HuH-7 (cell line): Measurements from ENCODE around the gene BRINP2.
"Not testable (repeated sequence)": the region's sequence is repeated elsewhere in the genome, so short reads cannot be mapped to it uniquely, and the experiment has no call there.

ENCODE experiments used
- DNase-seq: peaks from one replicate; pipeline ENCODE4 v3.0.0; 2011; ENCODE audit warnings: low spot score

Gene BRINP2

DNA sequence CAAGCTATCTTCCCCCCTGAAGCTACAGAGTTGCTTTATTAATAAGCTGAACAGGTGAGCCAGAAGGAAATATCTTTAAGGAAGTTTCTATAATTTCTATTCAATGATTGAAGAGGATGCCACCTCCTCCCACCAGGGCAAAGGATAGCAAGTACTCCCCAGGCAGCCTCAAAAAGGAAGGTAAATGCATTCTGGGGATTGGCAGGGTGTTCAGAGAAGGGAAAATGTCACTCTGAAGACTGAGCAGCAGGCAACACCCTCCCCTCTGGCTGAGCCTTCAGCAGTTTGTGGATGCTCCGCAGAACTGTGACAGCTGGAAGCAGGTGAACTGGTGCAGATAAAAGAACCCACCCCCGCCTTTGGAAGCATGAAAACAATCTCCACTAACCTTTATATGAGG lies 140.8 kb downstream of the BRINP2 start:
- no peak for DNase-seq

DNA sequence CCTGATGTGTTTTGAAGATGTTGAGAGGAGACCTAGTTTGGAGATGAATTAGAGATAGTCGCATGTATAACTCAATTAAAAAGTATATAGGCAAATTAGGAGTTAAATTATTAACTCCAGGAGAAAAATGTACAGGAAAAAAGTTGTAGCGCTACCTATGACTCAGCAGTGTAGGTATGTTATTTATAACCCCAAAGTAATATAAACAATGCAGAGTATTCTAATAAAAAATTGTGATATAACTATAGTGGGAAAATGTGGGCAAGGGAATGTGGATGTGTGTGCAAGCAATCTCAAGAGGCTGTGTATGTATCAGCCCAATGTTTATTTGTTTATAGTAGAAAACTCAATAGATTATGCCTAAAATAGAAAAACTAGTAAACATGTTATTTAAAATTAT lies 144.5 kb downstream of the BRINP2 start:
- DNase-seq: no peak

DNA sequence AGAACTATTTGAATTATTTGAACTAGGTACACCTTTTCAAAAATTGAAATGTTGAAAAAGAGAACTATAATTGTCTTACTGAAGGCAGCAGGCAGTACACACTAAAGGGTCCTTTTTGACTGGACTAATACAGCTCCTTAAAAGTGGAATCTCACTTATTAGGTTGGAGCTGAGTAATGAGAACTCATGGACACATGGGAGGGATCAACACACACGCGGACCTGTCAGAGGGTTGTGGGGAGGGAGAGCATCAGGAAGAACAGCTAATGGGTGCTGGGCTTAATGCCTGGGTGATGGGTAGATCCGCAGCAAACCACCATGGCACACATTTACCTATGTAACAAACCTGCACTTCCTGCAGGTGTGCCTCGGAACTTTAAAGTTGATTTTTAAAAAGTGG lies 145.0 kb downstream of the BRINP2 start:
- DNase-seq: no peak

DNA sequence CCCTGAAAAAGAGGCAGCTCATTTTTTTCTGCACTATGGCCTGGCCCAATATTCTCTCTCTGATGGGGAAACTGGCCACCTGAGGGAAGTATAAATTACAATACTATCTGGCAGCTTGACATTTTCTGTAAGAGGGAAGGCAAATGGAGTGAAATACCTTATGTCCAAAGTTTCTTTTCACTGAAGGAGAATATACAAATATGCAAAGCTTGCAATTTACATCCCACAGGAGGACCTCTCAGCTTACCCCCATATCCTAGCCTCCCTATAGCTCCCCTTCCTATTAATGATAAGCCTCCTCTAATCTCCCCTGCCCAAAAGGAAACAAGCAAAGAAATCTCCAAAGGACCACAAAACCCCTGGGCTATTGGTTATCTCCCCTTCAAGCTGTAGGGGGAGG lies 150.7 kb downstream of the BRINP2 start:
- not testable (repeated sequence) for DNase-seq

DNA sequence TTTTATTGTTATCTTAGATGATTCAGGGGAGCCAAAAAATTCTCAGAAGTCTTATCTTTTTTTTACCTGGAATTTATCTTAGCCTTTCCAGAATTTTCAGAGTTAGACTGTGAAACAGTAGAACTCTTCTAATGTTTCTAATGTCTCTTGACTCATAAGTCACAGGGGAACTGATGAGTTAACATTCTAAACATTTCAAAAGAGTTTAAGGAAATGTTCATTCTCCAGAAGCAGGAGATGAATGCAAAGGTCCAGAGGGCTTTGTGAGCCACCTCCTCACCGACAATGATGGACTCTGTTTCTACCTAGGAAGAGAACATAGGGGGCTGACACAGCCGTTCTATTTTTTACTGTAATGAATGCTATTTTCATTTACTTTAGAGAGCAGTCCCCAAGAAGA lies 157.5 kb downstream of the BRINP2 start:
- DNase-seq: no peak

DNA sequence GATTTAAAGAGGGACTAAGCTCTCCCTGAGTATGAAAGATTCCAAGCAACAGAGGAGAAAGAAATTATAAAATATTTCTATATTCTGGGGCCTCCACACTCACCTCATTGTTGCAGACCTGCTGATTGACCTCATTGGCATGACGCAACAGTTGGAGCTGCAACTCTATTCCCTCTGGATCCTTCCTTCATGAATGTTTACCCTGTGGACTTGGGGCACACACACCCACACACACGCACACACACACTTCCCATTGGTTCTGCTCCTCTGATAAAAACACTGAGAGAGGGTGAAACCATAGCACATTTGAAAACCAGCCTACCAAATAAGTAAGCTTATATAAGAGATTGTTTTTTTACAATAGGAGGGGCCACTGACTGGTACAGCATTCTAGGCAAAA lies 159.1 kb downstream of the BRINP2 start:
- DNase-seq: no peak
